ENCODE data around the gene TSNAX. TPM values are rescaled to one million over a fixed set of nuclear protein-coding genes. Genes with fewer than 3 reads are reported as not detected.

The TSNAX gene
- total and polyA plus RNA-seq, 7 experiments from 2014 or later: 33.7 to 97.1 (median 45.7) TPM

- H3K36me3 ChIP-seq (ENCODE audit: control insufficient read depth in 2 of 3, insufficient read depth in 3 of 3, low read length in 3 of 3): no peaks in the 10 kb centered on the region
- CTCF ChIA-PET: interaction anchor here (0.6 kb wide), 1 partner anchor 270 kb away, joined by 3 read pairs; no protein-coding TSS in a partner anchor
- peak overlapping the region; percentile 34 for H3K4me3 ChIP-seq (ENCODE audit: low read length)
- peaks cover 0 to 25% (median 0%) of the 10 kb centered on the region in 11 donors for H3K9me3 Mint-ChIP-seq
- peaks cover 0 to 14% (median 0%) of the 10 kb centered on the region in 5 donors for H3K27me3 Mint-ChIP-seq
- H3K27ac ChIP-seq (ENCODE audit: low read depth, low read length): peak overlapping the region; percentile 59
- peaks cover 41 to 45% of the 10 kb centered on the region in 2 donors for H3K4me1 ChIP-seq (ENCODE audit: control insufficient read depth in 2 of 2, insufficient read depth in 2 of 2, low read length in 2 of 2)
- peak overlapping the region; percentile 79 to 94 (median 90) for H3K27ac Mint-ChIP-seq
- intact Hi-C loops (cut with micrococcal nuclease): loop anchor here (1.0 to 5.0 kb wide), 5 partner anchors 8 to 635 kb away; partner anchors contain the start of genes DISC1 (in 2 of the 2), ARV1 (in 1 of the 2), EGLN1 (in 1 of the 2) and TSNAX (in 1 of the 2)
- POLR2A ChIA-PET: interaction anchor here (0.7 to 2.0 kb wide), 6 partner anchors 11 to 191 kb away, joined by 3 to 11 read pairs (median 5); partner anchors contain the start of genes DISC1 and EGLN1
- no peaks in the 10 kb centered on the region for H3K9me3 ChIP-seq (ENCODE audit: control insufficient read depth in 2 of 3, low read length in 3 of 3)
- ATAC-seq (peak; percentile 96), DNase-seq (peak; percentile 20 to 79 (median 67))
- peak overlapping the region; percentile 56 to 82 (median 74) for H3K4me3 Mint-ChIP-seq
- peaks cover 3 to 34% (median 4%) of the 10 kb centered on the region in 5 donors for H3K36me3 Mint-ChIP-seq
- peaks cover 53 to 70% (median 63%) of the 10 kb centered on the region in 7 donors for H3K4me1 Mint-ChIP-seq
- H3K27me3 ChIP-seq (ENCODE audit: control insufficient read depth in 2 of 2, insufficient read depth in 2 of 2, low read length in 2 of 2): no peaks in the 10 kb centered on the region
Observed at GRCh38 chr1:231612393-231613089, 84.1 kb downstream of the TSNAX start.

DNA sequence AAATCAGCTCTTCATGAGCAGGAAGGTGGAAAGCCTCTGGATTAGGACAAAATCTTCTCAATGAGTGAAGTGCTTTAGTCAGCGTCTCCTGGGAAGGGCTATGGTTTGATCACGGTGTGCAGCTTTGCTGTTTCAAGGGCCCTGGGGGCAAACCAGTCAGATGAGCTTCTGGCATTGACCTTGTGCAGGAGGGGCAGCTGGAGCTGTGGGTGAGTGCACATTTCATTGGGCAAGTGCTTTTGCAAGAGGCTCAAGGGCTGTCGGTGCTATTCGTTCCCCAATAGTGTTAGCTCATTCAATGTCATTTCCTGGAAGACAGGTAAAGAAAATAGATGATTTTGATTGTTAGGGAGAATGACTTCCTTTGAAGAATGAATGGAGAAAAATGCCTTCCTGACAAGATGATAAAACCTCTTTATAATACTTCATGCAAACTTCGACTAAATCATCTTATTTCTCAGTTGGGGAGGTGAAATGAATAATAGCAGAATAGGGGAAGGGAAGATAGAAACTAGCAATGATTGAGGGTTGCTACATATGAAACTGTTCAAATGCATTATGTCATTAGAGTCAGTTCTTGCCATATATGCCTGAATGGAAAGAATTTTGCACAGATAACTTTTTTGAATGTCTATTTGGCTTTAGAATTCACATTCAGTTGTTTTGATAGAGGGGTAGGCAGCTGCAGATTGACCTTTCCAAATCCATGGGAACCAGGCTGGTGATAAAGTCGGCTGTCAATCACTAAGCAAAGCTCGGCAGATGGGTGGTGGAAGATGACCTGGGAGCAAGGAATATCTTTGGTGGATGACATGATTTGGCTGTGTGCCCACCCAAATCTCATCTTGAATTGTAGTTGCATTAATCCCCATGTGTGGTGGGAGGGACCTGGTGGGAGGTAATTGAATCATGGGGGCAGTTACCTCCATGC lies 85.2 kb downstream of the TSNAX start:
- peak overlapping the region; percentile 79 to 94 (median 90) for H3K27ac Mint-ChIP-seq
- CTCF ChIA-PET: no interaction called here

More for the DNA sequence above, 85.2 kb downstream of the TSNAX start:
- H3K9me3 Mint-ChIP-seq: peaks cover 0 to 25% (median 0%) of the 10 kb centered on the region in 11 donors
- H3K27me3 Mint-ChIP-seq: peaks cover 0 to 18% (median 0%) of the 10 kb centered on the region in 5 donors
- Histone ChIP-seq H3K27ac (ENCODE audit: low read depth, low read length) (peak overlapping the region; percentile 59), H3K4me1 (ENCODE audit: control insufficient read depth in 2 of 2, insufficient read depth in 2 of 2, low read length in 2 of 2) (peaks cover 41 to 45% of the 10 kb centered on the region in 2 donors), H3K36me3 (ENCODE audit: control insufficient read depth in 2 of 3, insufficient read depth in 3 of 3, low read length in 3 of 3) (no peaks in the 10 kb centered on the region), H3K4me3 (ENCODE audit: low read length) (peak overlapping the region; percentile 10), H3K9me3 (ENCODE audit: control insufficient read depth in 2 of 3, low read length in 3 of 3) (no peaks in the 10 kb centered on the region), H3K27me3 (ENCODE audit: control insufficient read depth in 2 of 2, insufficient read depth in 2 of 2, low read length in 2 of 2) (no peaks in the 10 kb centered on the region)
- H3K4me1 Mint-ChIP-seq: peaks cover 53 to 80% (median 74%) of the 10 kb centered on the region in 7 donors
- H3K4me3 Mint-ChIP-seq: peak overlapping the region; percentile 66 to 82 (median 74)
- POLR2A ChIA-PET: interaction anchor here (0.9 to 2.0 kb wide), 5 partner anchors 10 to 192 kb away, joined by 3 to 5 read pairs (median 5); partner anchors contain the start of genes DISC1 and EGLN1
- DNase-seq: no peak
- intact Hi-C loops (cut with micrococcal nuclease): loop anchor here in 1 of 2 donors (2.0 to 5.0 kb wide), 3 partner anchors 86 to 636 kb away; partner anchors contain the start of genes ARV1, EGLN1, TSNAX and TTC13
- peaks cover 3 to 34% (median 4%) of the 10 kb centered on the region in 5 donors for H3K36me3 Mint-ChIP-seq
- no peak for ATAC-seq

Other genes starting within 250 kb of the TSNAX start
- gene EXOC8, start 190.8 kb upstream of the TSNAX start, total RNA-seq: 10 to 100 TPM; 21.9 to 33.8 (median 28.0) TPM
- gene EXOC8, start 190.8 kb upstream of the TSNAX start, polyA plus RNA-seq: 1 to 10 TPM; 2.7 to 2.9 TPM
- 10 to 100 TPM; 13.5 to 25.7 (median 17.0) TPM for gene SPRTN, start 190.4 kb upstream of the TSNAX start, total RNA-seq
- gene SPRTN, start 190.4 kb upstream of the TSNAX start, polyA plus RNA-seq: 10 to 100 TPM; 12.5 to 18.6 TPM
- 10 to 100 TPM; 13.6 to 38.9 (median 23.0) TPM for gene EGLN1, start 106.4 kb upstream of the TSNAX start, total RNA-seq
- gene EGLN1, start 106.4 kb upstream of the TSNAX start, polyA plus RNA-seq: 10 to 100 TPM; 20.2 to 21.9 TPM
- gene DISC1, start 98.1 kb downstream of the TSNAX start, total RNA-seq: 10 to 100 TPM; 17.1 to 33.8 (median 23.5) TPM
- gene DISC1, start 98.1 kb downstream of the TSNAX start, polyA plus RNA-seq: 1 to 10 TPM; 7.8 to 9.0 TPM

Measured in naive thymus-derived CD4-positive, alpha-beta T cell (primary cell).